ENCODE data around the gene CD59.
"Not testable (repeated sequence)": the region's sequence is repeated elsewhere in the genome, so short reads cannot be mapped to it uniquely, and the experiment has no call there.

Gene CD59

GRCh38 chr11:33713151-33713855 is 22.9 kb downstream of the CD59 start:
- no peak for DNase-seq

DNA sequence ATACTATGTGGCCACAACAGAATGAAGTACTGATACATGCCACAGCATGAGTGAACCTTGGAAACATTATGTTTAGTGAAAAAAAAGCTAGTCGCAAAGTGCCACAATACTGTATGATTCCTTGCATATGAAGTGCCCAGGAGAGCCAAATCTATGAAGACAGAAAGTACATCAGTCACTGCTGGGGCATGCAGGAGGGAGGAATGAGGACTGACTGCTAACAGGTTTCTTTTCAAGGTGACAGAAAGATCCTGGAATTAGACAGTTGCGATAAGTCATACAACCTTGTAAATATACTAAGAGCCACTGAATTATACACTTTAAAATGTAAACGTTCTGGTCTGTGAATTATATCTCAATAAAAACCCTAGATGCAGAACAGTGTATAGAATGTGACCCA is 23.8 kb downstream of the CD59 start:
- no peak for DNase-seq

DNA sequence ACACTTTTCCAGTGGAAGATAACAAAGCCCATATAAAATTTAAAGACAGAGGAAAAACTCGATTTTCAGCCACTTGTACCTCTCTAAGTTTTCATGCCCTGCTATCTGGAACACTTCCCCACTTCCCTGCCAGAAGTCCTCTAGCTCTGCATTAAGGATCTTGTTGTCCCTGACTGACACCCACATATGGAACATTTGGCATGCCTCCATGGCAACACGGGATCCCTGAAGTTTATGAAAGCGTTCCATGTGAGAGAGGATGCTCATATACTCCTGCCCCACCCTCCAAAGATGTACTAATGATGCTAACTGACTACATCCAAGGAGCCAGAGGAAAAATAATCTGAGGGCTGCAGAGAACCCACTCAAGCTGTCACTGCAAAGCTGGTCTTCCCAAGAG is 26.8 kb downstream of the CD59 start:
- DNase-seq, result no peak

GRCh38 chr11:33708985-33709384 is 27.2 kb downstream of the CD59 start:
- no peak for DNase-seq

- not testable (repeated sequence) for DNase-seq
Observed at GRCh38 chr11:33707831-33708230, 28.4 kb downstream of the CD59 start.

DNA sequence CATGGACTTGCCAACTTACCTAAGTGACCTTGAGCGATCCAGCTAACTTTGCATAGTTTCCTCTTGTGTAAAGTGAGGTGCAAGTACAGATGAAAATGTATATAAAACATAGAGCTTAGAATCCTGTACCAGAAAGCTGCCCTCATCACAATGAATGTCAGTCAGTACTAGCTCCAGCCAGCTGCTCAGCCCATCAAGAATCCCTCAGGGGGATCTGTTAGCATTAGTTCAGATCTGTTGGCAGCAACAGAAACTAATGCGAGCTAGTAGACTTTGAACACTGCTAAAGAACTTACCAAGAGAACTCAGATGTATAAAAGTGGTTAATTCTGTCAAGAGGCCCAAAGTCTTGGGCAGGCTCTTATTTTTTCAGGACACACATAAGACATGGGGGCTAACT is 29.3 kb downstream of the CD59 start:
- no peak for DNase-seq

DNA sequence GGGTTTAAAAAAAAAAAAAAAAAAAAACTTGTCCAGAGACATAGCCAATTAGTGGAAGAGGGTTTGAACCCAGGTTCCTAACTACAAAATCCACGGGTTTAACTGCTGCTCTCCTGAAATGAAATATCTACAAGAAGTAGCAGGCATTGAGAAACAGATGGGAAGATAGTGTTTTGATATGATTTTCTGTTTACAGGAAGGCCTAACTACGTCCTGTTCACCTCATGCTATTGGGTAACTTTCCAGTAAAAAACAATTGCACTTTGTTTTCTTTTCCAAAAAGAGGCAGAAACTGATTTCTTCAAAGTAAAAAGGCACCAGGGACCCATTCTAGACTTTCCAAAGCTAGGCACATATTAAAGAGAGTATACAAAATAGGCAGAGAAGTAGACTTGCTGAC is 29.7 kb downstream of the CD59 start:
- no peak for DNase-seq

DNA sequence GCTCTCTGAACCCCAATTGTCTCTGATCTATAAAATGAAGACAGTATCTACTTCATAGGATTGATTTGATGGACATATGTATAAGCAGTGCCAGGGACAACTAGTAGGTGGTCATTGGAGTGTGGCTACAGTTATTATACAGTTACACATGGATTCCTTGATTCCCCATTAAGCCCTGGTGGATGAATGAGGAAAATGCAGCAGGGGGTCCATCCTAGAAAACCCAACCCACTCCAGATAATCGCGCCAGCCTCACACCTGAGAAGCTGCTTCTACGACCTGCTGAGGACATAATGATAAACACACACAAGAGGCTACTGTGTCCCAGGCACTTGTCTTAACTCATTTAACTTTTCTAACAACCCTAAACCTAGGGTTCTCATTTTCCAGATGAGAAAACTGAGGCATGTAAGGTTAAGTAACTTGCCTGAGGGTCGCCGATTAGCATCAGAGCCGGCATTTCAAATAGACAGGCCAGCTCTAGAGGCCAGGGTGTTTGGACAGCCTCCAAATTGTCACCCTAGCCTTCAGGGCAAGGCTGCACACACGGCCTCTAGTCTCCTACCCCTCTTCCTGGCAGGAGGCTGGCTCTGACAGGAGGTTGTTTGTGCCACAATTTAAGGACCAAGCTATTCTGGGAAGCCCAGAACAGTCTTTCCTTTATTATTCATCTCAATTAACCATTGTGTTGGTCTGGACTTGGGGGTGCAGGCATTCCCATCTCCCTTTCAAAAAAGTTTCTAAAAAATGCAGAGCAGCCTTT is 31.8 kb downstream of the CD59 start:
- DNase-seq, result no peak

- DNase-seq, result no peak
Observed at GRCh38 chr11:33703788-33704187, 32.4 kb downstream of the CD59 start.

DNA sequence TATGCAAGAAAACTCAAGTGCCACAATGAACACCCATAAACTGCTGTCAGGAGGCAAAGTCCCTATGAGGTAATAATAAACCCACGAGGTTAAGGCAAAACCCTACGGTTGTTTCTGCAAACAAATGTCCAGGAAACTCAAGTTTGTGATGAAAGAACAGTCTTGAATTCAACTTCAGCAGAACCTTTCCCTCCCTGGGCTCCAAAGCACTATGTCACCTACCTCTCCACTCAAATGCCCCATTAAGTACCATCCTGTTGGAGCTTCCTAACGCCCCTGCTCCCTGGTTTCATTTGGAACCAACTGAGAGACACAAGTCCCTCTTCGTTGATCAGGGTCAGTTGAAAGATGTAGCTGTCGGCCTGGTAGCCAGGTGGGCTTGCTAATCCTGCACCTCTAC is 33.0 kb downstream of the CD59 start:
- no peak for DNase-seq

DNA sequence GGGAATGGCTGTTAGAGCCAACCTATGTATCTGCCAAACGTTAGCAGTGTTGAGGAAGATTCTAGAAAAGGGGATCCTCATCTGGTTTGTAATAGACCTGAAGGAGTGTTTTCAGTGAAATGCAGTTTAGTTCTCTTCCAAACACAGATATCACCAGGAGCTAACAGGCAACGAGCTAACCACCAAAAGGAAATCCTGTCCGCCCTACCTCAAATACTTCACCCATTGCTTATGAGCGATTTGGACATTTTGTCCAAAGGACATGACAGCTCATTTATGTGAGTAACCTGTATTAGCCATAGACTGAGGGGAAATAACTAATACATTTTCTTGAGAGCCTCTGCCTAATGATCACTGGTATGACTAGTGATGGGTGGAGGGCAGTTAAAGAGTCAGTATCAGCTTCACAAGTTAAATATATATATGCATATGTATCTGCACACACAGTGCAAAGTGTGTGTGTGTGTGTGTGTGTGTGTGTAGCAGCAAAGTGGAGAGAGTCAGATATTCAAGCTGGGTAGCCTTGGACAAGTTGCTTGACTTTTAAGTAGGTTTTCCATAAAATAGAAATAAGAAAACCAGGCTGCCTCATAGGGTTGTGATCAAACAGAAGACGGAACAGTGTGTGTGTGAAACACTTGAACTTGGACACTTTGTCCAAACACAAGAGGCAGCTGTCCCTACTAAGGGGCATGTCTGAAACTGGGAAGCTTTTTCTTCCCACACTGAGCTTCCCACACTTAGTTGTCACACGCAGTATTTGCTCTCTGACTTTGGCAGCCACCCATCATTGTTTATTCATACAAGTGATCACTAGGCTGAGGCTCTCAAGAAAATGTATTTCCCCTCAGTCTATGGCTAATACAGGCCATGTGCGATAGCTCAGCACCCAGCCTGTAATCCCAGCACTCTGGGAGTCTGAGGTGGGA is 34.7 kb downstream of the CD59 start:
- DNase-seq, result no peak

DNA sequence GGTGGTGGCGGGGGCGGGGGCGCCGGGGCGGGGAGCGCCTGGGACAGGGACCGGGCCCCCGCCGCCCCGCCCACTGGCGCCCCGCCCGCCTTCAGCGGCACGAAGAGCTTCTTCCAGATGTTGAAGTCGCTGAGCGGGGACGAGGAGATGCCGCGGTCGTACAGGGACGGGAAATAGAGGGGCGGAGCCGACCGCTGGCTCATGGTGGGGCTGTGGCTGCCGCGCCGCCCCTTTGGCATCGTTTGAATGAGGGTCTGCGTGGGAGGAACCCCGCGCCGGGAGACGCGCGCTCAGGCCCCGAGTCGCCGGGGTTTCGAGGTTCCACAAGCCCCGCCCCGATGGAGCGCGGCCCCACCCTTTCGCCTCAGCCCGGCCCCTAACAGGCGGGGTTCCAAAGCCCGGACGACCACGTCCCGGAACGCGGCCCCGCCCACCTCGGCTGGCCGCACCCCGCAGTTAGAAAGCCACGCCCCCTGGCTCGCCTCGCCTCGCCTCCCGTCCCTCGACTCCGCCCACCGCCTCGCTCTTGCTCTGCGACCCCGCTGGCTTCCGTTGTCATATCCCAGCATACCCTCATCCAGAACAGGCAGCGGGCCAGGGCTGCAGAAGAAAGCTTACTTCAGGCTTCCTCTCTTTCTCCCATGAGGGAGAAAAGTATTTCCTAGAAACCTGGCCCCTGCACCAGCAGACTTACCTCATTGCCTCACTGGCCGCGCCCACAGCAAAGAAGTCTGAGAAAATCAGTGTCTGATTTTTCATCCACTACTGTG is 35.5 kb downstream of the CD59 start, which contains the start of gene C11orf91:
Gene C11orf91, minus strand, starts transcription at position 325 of the 770 bp plus-strand sequence. Its CDS starts 86 bp downstream, at position 239.
- peak; percentile 91 to 94 for DNase-seq

DNA sequence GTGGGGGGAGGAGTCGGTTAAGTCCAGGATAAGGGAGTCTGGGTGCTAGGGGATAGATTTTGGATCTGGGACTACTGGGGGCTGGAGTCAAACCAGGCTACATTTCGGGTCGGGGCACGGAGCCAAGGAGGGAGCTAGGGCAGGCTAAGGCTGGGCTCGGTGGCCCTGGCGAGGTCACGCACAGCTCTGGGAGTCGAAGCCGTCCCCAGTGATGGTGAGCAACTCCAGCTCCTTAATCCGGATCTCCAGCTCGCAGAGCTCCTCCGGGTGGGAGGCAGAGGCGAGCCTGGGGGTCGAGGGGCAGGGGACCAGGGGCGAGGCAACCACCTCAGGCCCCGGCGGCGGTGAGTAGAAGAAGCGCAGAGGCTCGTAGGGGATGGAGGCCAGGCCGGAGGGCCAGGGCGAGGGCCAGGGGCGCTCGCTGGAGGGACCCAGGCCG is 36.1 kb downstream of the CD59 start:
- DNase-seq, result no peak

DNA sequence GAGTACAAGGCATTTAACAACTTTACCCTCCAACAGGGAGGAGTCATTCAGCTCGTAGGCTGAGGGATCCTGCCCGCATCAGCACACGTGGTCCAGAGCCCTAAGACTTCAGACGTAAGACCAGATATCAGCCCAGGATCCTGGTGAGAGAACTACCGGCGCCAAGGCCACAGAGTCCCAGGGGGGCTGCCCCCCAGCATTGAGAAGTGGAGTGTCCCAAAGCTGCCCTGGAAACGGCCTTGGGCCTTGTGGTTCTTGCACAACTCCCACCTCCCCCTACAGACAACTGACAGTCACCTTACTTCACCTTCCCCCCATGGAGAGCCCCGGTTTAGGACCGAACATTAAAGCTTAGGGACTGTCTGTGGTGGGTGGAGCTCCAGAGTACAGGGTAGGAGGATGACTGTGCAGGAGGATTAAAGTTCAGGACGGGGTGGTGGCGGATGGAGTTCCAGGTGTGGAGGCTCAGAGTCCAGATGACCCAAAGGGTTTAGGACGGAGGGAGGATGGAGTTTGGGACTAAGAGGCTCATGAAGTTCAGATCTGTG is 36.6 kb downstream of the CD59 start:
- no peak for DNase-seq

DNA sequence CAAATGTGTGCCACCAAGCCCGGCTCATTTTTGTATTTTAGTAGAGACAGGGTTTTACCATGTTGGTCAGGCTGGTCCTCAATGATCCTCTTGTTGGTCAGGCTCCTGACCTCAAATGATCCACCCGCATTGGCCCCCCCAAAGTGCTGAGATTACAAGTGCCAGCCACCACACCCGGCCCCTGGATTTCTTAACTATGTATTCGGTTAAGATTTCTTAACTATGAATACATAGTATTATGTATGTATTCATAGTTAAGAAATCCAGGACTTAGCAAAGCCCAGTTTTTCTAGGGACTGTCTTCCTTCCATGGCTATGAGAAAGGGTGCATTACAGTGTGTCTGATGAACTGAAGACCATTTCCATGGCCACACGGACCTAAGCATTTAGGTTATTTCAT is 37.3 kb downstream of the CD59 start:
- DNase-seq, result no peak

GRCh38 chr11:33697997-33698396 is 38.2 kb downstream of the CD59 start:
- DNase-seq, result no peak

DNA sequence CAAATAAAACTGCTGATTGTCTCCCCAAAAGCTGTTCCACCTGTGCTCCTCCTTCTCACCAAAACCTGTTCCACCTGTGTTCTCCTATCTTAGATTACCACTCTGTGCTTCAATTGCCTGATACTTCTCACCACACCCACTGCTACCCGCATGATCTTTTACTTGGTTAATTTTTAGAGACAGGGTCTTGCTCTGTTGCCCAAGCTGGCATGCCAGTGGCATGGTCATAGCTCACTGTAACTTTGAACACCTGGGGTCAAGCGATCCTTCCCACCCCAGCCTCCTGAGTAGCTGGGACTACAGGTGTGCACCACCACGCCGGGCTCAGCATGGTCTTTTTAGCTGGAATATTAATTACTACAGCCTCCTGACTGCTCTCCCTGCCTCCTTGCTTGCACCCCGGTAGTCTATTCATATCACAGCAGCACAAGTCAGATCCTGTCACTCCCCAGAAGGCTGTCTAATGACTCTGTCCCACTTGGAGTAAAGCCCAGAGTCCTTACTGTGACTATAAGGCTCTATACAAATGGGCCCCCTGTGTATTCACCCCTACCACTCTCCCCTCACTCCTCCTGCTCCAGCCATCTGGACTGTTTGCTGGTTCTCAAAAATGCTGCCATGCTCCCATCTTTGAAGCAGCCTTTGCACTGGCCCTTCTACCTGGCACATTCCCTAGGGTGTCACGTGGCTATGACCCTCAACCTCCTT is 39.1 kb downstream of the CD59 start:
- no peak for DNase-seq

- no peak for DNase-seq
Observed at GRCh38 chr11:33696411-33696810, 39.8 kb downstream of the CD59 start.

DNA sequence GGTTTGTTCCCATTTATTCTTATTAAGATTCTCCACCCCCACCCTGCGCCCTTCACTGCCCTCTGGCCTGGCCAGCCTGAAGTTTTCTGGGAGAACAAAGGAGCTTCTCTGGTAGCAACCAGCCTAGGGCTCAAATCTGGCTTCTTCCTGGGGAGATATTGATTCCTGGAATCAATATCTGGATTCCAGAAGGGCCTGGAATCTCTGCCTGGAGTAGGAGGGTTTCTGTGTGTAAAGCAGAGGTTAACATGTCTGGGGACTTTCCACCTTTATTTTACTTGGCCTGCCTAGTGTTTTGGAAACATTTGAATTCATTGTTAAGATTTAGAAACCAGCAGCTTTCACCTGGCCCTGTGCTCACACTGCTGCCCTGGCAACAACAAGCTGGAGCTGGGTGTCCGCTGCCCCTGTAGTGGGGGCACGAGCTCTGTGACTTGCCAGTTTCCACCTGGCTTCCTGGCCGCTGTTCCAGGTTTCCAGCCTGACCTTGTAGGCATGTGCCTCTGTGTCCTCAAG is 41.1 kb downstream of the CD59 start:
- DNase-seq, result no peak

- DNase-seq, result no peak
Observed at GRCh38 chr11:33694346-33695050, 41.7 kb downstream of the CD59 start.

DNA sequence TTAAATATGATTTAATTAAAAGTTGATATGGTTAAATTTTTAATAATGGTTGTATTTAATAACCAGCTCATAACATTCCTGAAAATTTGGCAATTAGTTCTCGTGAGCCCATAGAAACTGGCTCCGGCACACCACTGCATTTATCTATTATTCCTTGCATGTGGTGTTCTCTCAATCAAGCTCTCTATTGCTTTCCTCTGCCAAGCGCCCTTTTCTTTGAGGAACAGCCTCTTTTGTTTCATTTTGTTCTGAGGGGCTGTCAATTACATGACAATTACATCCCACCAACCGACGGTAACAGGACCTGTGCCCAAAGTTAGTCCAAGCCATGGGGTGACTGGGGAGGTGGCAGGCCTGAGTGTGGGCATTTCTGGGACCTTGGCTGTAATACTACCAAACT is 43.7 kb downstream of the CD59 start:
- DNase-seq, result no peak
